Measurements from ENCODE around the gene DMBX1. TPM values are rescaled to one million over a fixed set of nuclear protein-coding genes. Genes with fewer than 3 reads are reported as not detected.

The DMBX1 gene
- polyA plus RNA-seq: under 1 TPM in 1 of 2 donors, not detected in 1; 0.01 TPM

GRCh38 chr1:46489638-46490405, at the start of gene DMBX1:
Gene DMBX1, plus strand, starts transcription at chr1:46489836. Its CDS starts 17,175 bp downstream, at chr1:46507011.
- WGBS, 2 donors: 2 to 3% methylated on average over 62 to 74 of the region's 74 CpGs
- Histone ChIP-seq H3K27ac (ENCODE audit: low read depth in 2 of 2, low read length in 1 of 2) (no peak within 1 kb of the TSS), H3K27me3 (ENCODE audit: control insufficient read depth in 1 of 2, insufficient read depth in 2 of 2, low read length in 2 of 2) (peaks cover 5 to 39% of the 10 kb centered on the region in 2 donors), H3K4me3 (ENCODE audit: low read depth in 1 of 2, low read length in 2 of 2) (peak within 1 kb of the TSS; percentile 27 to 50), H3K9me3 (ENCODE audit: control insufficient read depth in 2 of 2, insufficient read depth in 1 of 2, low read depth in 1 of 2, low read length in 1 of 2) (no peaks in the 10 kb centered on the region), H3K36me3 (ENCODE audit: control insufficient read depth in 2 of 2, insufficient read depth in 2 of 2, low read length in 1 of 2) (no peaks in the 10 kb centered on the region), H3K4me1 (ENCODE audit: control insufficient read depth in 2 of 2, insufficient read depth in 2 of 2, low read length in 1 of 2) (peaks cover 5 to 16% of the 10 kb centered on the region in 2 donors)

GRCh38 chr1:46440478-46440877, 49.2 kb upstream of the DMBX1 start:
- Histone ChIP-seq H3K27ac (ENCODE audit: low read depth in 2 of 2, low read length in 1 of 2) (no peak overlapping the region), H3K9me3 (ENCODE audit: control insufficient read depth in 2 of 2, insufficient read depth in 1 of 2, low read depth in 1 of 2, low read length in 1 of 2) (no peaks in the 10 kb centered on the region), H3K27me3 (ENCODE audit: control insufficient read depth in 1 of 2, insufficient read depth in 2 of 2, low read length in 2 of 2) (no peaks in the 10 kb centered on the region), H3K4me3 (ENCODE audit: low read depth in 1 of 2, low read length in 2 of 2) (no peak overlapping the region), H3K36me3 (ENCODE audit: control insufficient read depth in 2 of 2, insufficient read depth in 2 of 2, low read length in 1 of 2) (no peaks in the 10 kb centered on the region), H3K4me1 (ENCODE audit: control insufficient read depth in 2 of 2, insufficient read depth in 2 of 2, low read length in 1 of 2) (peaks cover 6 to 10% of the 10 kb centered on the region in 2 donors)
- WGBS, 2 donors: 86 to 89% methylated on average over 2 of the region's 2 CpGs

- WGBS, 2 donors: 10 to 11% methylated on average over 25 of the region's 25 CpGs
These were observed 47.1 kb upstream of the DMBX1 start for GRCh38 chr1:46442317-46443161.

GRCh38 chr1:46444466-46444865, 45.2 kb upstream of the DMBX1 start:
- Histone ChIP-seq H3K27ac (ENCODE audit: low read depth in 2 of 2, low read length in 1 of 2) (no peak overlapping the region), H3K4me1 (ENCODE audit: control insufficient read depth in 2 of 2, insufficient read depth in 2 of 2, low read length in 1 of 2) (peaks cover 6 to 10% of the 10 kb centered on the region in 2 donors), H3K27me3 (ENCODE audit: control insufficient read depth in 1 of 2, insufficient read depth in 2 of 2, low read length in 2 of 2) (peaks cover 0 to 8% of the 10 kb centered on the region in 2 donors), H3K9me3 (ENCODE audit: control insufficient read depth in 2 of 2, insufficient read depth in 1 of 2, low read depth in 1 of 2, low read length in 1 of 2) (no peaks in the 10 kb centered on the region), H3K4me3 (ENCODE audit: low read depth in 1 of 2, low read length in 2 of 2) (no peak overlapping the region), H3K36me3 (ENCODE audit: control insufficient read depth in 2 of 2, insufficient read depth in 2 of 2, low read length in 1 of 2) (no peaks in the 10 kb centered on the region)
- 62 to 81% methylated on average over 3 of the region's 3 CpGs for WGBS, 2 donors

More at GRCh38 chr1:46442317-46443161, 47.1 kb upstream of the DMBX1 start:
- H3K4me3 ChIP-seq (ENCODE audit: low read depth in 1 of 2, low read length in 2 of 2): peak overlapping the region in 1 of 2 donors; percentile 23
- no peaks in the 10 kb centered on the region for H3K36me3 ChIP-seq (ENCODE audit: control insufficient read depth in 2 of 2, insufficient read depth in 2 of 2, low read length in 1 of 2)
- peaks cover 6 to 7% of the 10 kb centered on the region in 2 donors for H3K4me1 ChIP-seq (ENCODE audit: control insufficient read depth in 2 of 2, insufficient read depth in 2 of 2, low read length in 1 of 2)
- peak overlapping the region in 1 of 2 donors; percentile 49 for H3K27ac ChIP-seq (ENCODE audit: low read depth in 2 of 2, low read length in 1 of 2)
- peaks cover 0 to 3% of the 10 kb centered on the region in 2 donors for H3K27me3 ChIP-seq (ENCODE audit: control insufficient read depth in 1 of 2, insufficient read depth in 2 of 2, low read length in 2 of 2)
- no peaks in the 10 kb centered on the region for H3K9me3 ChIP-seq (ENCODE audit: control insufficient read depth in 2 of 2, insufficient read depth in 1 of 2, low read depth in 1 of 2, low read length in 1 of 2)

- H3K36me3 ChIP-seq (ENCODE audit: control insufficient read depth in 2 of 2, insufficient read depth in 2 of 2, low read length in 1 of 2): no peaks in the 10 kb centered on the region
- H3K27ac ChIP-seq (ENCODE audit: low read depth in 2 of 2, low read length in 1 of 2): no peak overlapping the region
- H3K4me1 ChIP-seq (ENCODE audit: control insufficient read depth in 2 of 2, insufficient read depth in 2 of 2, low read length in 1 of 2): peaks cover 6 to 10% of the 10 kb centered on the region in 2 donors
- no peak overlapping the region for H3K4me3 ChIP-seq (ENCODE audit: low read depth in 1 of 2, low read length in 2 of 2)
- 68 to 70% methylated on average over 3 of the region's 3 CpGs for WGBS, 2 donors
- peaks cover 0 to 8% of the 10 kb centered on the region in 2 donors for H3K27me3 ChIP-seq (ENCODE audit: control insufficient read depth in 1 of 2, insufficient read depth in 2 of 2, low read length in 2 of 2)
- no peaks in the 10 kb centered on the region for H3K9me3 ChIP-seq (ENCODE audit: control insufficient read depth in 2 of 2, insufficient read depth in 1 of 2, low read depth in 1 of 2, low read length in 1 of 2)
These were observed 43.8 kb upstream of the DMBX1 start for GRCh38 chr1:46445773-46446256.

- no peaks in the 10 kb centered on the region for H3K9me3 ChIP-seq (ENCODE audit: control insufficient read depth in 2 of 2, insufficient read depth in 1 of 2, low read depth in 1 of 2, low read length in 1 of 2)
- H3K4me3 ChIP-seq (ENCODE audit: low read depth in 1 of 2, low read length in 2 of 2): no peak overlapping the region
- H3K36me3 ChIP-seq (ENCODE audit: control insufficient read depth in 2 of 2, insufficient read depth in 2 of 2, low read length in 1 of 2): no peaks in the 10 kb centered on the region
- no peak overlapping the region for H3K27ac ChIP-seq (ENCODE audit: low read depth in 2 of 2, low read length in 1 of 2)
- H3K4me1 ChIP-seq (ENCODE audit: control insufficient read depth in 2 of 2, insufficient read depth in 2 of 2, low read length in 1 of 2): peaks cover 6 to 10% of the 10 kb centered on the region in 2 donors
- 37 to 42% methylated on average over 15 of the region's 15 CpGs for WGBS, 2 donors
- H3K27me3 ChIP-seq (ENCODE audit: control insufficient read depth in 1 of 2, insufficient read depth in 2 of 2, low read length in 2 of 2): peaks cover 0 to 8% of the 10 kb centered on the region in 2 donors
These were observed 42.8 kb upstream of the DMBX1 start for GRCh38 chr1:46446646-46447498.

- Histone ChIP-seq H3K27ac (ENCODE audit: low read depth in 2 of 2, low read length in 1 of 2) (no peak overlapping the region), H3K9me3 (ENCODE audit: control insufficient read depth in 2 of 2, insufficient read depth in 1 of 2, low read depth in 1 of 2, low read length in 1 of 2) (no peaks in the 10 kb centered on the region), H3K4me3 (ENCODE audit: low read depth in 1 of 2, low read length in 2 of 2) (peak overlapping the region; percentile 6 to 28), H3K4me1 (ENCODE audit: control insufficient read depth in 2 of 2, insufficient read depth in 2 of 2, low read length in 1 of 2) (peaks cover 4 to 7% of the 10 kb centered on the region in 2 donors), H3K36me3 (ENCODE audit: control insufficient read depth in 2 of 2, insufficient read depth in 2 of 2, low read length in 1 of 2) (no peaks in the 10 kb centered on the region), H3K27me3 (ENCODE audit: control insufficient read depth in 1 of 2, insufficient read depth in 2 of 2, low read length in 2 of 2) (peaks cover 0 to 8% of the 10 kb centered on the region in 2 donors)
- WGBS, 2 donors: 46 to 53% methylated on average over 14 of the region's 14 CpGs
These were observed 42.0 kb upstream of the DMBX1 start for GRCh38 chr1:46447499-46448108.

- Histone ChIP-seq H3K4me3 (ENCODE audit: low read depth in 1 of 2, low read length in 2 of 2) (peak overlapping the region; percentile 9 to 28), H3K27ac (ENCODE audit: low read depth in 2 of 2, low read length in 1 of 2) (no peak overlapping the region), H3K4me1 (ENCODE audit: control insufficient read depth in 2 of 2, insufficient read depth in 2 of 2, low read length in 1 of 2) (peaks cover 0 to 2% of the 10 kb centered on the region in 2 donors), H3K36me3 (ENCODE audit: control insufficient read depth in 2 of 2, insufficient read depth in 2 of 2, low read length in 1 of 2) (no peaks in the 10 kb centered on the region), H3K9me3 (ENCODE audit: control insufficient read depth in 2 of 2, insufficient read depth in 1 of 2, low read depth in 1 of 2, low read length in 1 of 2) (no peaks in the 10 kb centered on the region), H3K27me3 (ENCODE audit: control insufficient read depth in 1 of 2, insufficient read depth in 2 of 2, low read length in 2 of 2) (peaks cover 0 to 8% of the 10 kb centered on the region in 2 donors)
- 6% methylated on average over 71 to 76 of the region's 76 CpGs for WGBS, 2 donors
These were observed 41.3 kb upstream of the DMBX1 start for GRCh38 chr1:46448109-46448911.

All from esophagus (tissue), 2 donors.